KMS-11 (cell line): Measurements from ENCODE around the gene SP140L.
A peak's percentile ranks its signal among the peaks of the same experiment; 100 is the strongest.

Experiments
- H2AFZ ChIP-seq: fragments of 200-600 bp; sonication (generic); 2 replicates; pipeline ENCODE4 v1.6.1; 2016; ENCODE audit warnings: antibody characterized with exemption, mixed run types, low read depth
- H3K27ac ChIP-seq: fragments of 200-600 bp; sonication (generic); 2 replicates; pipeline ENCODE4 v1.6.1; 2016; ENCODE audit warnings: mild to moderate bottlenecking, mixed run types
- H3K27me3 ChIP-seq: fragments of 200-600 bp; sonication (generic); 2 replicates; pipeline ENCODE4 v1.6.1; 2017; ENCODE audit warnings: mild to moderate bottlenecking, low read depth, mixed run types, moderate library complexity; ENCODE audit not compliant: insufficient read depth
- H3K36me3 ChIP-seq: fragments of 200-600 bp; sonication (generic); 2 replicates; pipeline ENCODE4 v1.6.1; 2017; ENCODE audit warnings: mild to moderate bottlenecking, mixed run types; ENCODE audit not compliant: insufficient read depth
- H3K4me1 ChIP-seq: fragments of 200-600 bp; sonication (generic); 2 replicates; pipeline ENCODE4 v1.6.1; 2016; ENCODE audit warnings: mild to moderate bottlenecking, low read depth, mixed run types; ENCODE audit not compliant: poor library complexity, severe bottlenecking
- H3K4me2 ChIP-seq: fragments of 200-600 bp; sonication (generic); 2 replicates; pipeline ENCODE4 v1.7.0; 2016; ENCODE audit warnings: mild to moderate bottlenecking, mixed run types
- H3K4me3 ChIP-seq: fragments of 200-600 bp; sonication (generic); IDR thresholded peaks from 2 replicates; pipeline ENCODE4 v1.6.1; 2017; ENCODE audit warnings: low read depth, low read length, mixed read lengths; ENCODE audit not compliant: insufficient read depth
- H3K79me2 ChIP-seq: fragments of 200-600 bp; sonication (generic); 2 replicates; pipeline ENCODE4 v1.6.1; 2016; ENCODE audit warnings: low read depth, mixed run types; ENCODE audit not compliant: insufficient read depth
- H3K9ac ChIP-seq: fragments of 200-600 bp; sonication (generic); 2 replicates; pipeline ENCODE4 v1.6.1; 2016; ENCODE audit warnings: mild to moderate bottlenecking, mixed run types
- H4K20me1 ChIP-seq: fragments of 200-600 bp; sonication (generic); 2 replicates; pipeline ENCODE4 v1.6.1; 2016; ENCODE audit warnings: mild to moderate bottlenecking, mixed run types; ENCODE audit not compliant: insufficient read depth
- TF ChIP-seq, protein P1 (sequence below): fragments of 200-600 bp; sonication (generic); conservative IDR thresholded peaks from 2 replicates; pipeline ENCODE4 v1.6.1; 2017; ENCODE audit warnings: low read depth, mild to moderate bottlenecking, antibody characterized with exemption, low read length, moderate library complexity, mixed read lengths

Gene SP140L

DNA sequence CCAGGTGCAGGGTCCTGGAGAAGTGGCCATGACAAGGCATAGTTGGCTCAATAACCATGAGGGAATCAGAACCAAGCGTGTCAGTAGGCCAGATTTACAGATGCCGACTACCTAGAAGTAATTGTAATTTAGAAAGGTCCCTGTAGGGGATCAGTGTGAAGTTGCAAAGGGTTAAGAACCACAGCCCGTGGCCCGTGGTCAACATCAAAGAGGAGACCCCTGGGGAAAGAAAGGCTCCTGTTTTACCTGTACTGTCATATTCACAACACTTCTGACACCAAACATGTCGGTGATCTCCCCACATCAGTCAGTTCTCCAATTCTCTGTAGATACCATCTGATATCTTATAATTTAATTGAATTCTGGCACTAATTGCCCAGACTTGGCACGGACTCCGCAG, 120.0 kb downstream of the SP140L start:
- Histone ChIP-seq H3K36me3 (no peaks in the 10 kb centered on the region), H3K79me2 (peaks cover 1% of the 10 kb centered on the region; the same call in 1 of the 2 replicates), H3K4me2 (peak overlapping the region; percentile 77; the same call in 1 of the 2 replicates)

DNA sequence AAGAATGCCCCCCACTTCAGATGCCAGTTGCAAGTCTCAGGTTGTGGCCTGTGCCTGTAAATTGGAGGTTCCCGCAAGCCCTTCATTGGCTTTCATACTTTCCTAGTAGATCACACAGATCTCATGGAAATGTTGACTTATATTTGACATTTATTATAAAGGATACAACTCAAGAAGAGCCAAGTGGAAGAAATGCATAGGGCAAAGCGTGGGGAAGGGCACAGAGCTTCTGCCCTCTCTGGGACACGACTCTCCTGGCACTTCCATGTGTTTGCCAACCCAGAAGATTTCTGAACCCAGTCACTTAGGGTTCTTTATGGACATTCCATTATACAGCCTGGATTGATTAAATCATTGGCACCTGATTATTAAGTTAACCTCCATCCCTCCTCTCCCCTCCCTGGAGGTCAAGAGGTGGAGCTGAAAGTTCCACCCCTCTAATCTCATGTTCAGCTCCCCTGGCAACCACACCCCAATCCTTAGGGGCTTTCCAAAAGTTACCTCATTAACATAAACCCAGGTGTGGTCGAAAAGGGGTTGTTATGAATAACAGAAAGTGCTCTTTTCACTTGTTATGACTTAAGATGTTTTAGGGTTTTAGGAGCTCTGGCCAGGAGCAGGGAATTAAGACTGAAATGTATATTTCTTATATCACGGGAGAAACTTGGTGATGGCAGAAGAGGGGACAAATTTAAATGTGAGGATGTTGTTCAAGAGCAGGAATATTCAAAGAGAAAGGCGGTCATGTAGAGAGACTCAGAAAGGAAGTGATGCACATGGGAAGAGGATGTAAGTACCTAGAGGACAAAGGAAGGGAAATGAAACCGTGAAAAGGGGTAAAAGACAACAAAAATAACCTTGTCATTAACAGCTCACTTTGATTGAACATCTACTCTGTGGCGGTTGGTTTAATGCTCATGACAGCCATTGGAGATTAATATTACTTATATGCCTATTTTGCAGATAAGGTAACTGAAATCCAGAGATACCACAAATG, 120.8 kb downstream of the SP140L start:
- Histone ChIP-seq H3K27ac (peak overlapping the region; percentile 78), H3K4me1 (peaks cover 77% of the 10 kb centered on the region), H3K9ac (peak overlapping the region; percentile 33)

More for the DNA sequence above, 120.0 kb downstream of the SP140L start:
- no peak overlapping the region for H3K4me3 ChIP-seq
- H4K20me1 ChIP-seq = no peaks in the 10 kb centered on the region
- peaks cover 84% of the 10 kb centered on the region for H3K4me1 ChIP-seq
- H3K9ac ChIP-seq = peak overlapping the region; percentile 33; the same call in 1 of the 2 replicates
- peak overlapping the region; percentile 78; the same call in 1 of the 2 replicates for H3K27ac ChIP-seq
- TF ChIP-seq, protein P1, sequence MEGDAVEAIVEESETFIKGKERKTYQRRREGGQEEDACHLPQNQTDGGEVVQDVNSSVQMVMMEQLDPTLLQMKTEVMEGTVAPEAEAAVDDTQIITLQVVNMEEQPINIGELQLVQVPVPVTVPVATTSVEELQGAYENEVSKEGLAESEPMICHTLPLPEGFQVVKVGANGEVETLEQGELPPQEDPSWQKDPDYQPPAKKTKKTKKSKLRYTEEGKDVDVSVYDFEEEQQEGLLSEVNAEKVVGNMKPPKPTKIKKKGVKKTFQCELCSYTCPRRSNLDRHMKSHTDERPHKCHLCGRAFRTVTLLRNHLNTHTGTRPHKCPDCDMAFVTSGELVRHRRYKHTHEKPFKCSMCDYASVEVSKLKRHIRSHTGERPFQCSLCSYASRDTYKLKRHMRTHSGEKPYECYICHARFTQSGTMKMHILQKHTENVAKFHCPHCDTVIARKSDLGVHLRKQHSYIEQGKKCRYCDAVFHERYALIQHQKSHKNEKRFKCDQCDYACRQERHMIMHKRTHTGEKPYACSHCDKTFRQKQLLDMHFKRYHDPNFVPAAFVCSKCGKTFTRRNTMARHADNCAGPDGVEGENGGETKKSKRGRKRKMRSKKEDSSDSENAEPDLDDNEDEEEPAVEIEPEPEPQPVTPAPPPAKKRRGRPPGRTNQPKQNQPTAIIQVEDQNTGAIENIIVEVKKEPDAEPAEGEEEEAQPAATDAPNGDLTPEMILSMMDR = no peak
- H2AFZ ChIP-seq = no peak overlapping the region
- H3K27me3 ChIP-seq = no peaks in the 10 kb centered on the region

DNA sequence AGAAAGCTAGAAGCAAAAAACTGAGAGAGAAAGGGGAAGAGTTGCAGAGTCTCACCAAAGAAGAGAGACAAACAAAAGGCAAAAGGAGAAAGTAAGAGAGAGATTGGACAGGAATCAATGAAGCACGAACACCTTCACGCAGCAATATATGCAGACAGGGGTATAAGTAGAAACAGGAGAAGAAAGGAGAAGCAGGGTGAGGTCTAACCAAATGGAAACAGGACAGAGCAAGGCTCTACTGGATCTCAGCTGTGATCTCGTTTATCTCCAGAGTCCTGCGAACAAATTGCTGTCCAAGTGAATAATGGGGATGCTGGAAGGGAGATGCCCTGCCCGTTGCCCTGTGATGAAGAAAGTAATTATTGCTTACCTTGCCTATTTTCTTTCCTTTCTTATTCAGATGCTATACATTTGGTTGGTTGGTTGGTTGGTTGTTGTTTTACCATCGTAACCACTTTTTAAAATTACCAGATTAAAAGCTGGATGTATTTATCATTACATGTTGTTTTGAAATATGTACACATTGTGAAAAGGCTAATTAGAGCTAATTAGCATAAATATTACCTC, 123.0 kb downstream of the SP140L start:
- no peaks in the 10 kb centered on the region for H4K20me1 ChIP-seq
- no peak overlapping the region for H3K9ac ChIP-seq
- no peaks in the 10 kb centered on the region for H3K27me3 ChIP-seq
- peaks cover 55% of the 10 kb centered on the region for H3K4me1 ChIP-seq
- no peaks in the 10 kb centered on the region for H3K79me2 ChIP-seq
- H3K27ac ChIP-seq = no peak overlapping the region
- TF ChIP-seq, protein P1 = no peak
- H3K36me3 ChIP-seq = no peaks in the 10 kb centered on the region
- H3K4me2 ChIP-seq = 0 out of 2 replicates have a peak overlapping the region, but pooled peaks have one; percentile 77
- H3K4me3 ChIP-seq = no peak overlapping the region
- H2AFZ ChIP-seq = no peak overlapping the region

More for the DNA sequence above, 120.8 kb downstream of the SP140L start:
- Histone ChIP-seq H2AFZ (peak overlapping the region; percentile 12; the same call in 1 of the 2 replicates), H3K4me2 (peak overlapping the region; percentile 77), H3K4me3 (no peak overlapping the region), H4K20me1 (no peaks in the 10 kb centered on the region), H3K27me3 (no peaks in the 10 kb centered on the region), H3K79me2 (no peaks in the 10 kb centered on the region), H3K36me3 (no peaks in the 10 kb centered on the region)
- TF ChIP-seq, protein P1 = no peak

- Histone ChIP-seq H3K9ac (no peak overlapping the region), H3K79me2 (no peaks in the 10 kb centered on the region), H3K4me2 (no peak overlapping the region), H4K20me1 (no peaks in the 10 kb centered on the region), H3K27ac (no peak overlapping the region), H3K4me1 (peaks cover 25% of the 10 kb centered on the region), H3K36me3 (no peaks in the 10 kb centered on the region), H3K4me3 (no peak overlapping the region), H2AFZ (no peak overlapping the region), H3K27me3 (no peaks in the 10 kb centered on the region)
- TF ChIP-seq, protein P1 = no peak
Observed at GRCh38 chr2:230453006-230453405, 126.0 kb downstream of the SP140L start.
